HepG2 (cell line): ENCODE data around the gene ZNF384. TPM values are rescaled to one million over a fixed set of nuclear protein-coding genes. Genes with fewer than 3 reads are reported as not detected.
A peak's percentile ranks its signal among the peaks of the same experiment; 100 is the strongest.

ENCODE experiments used
- DR1 ChIP-seq: sonication (generic); formaldehyde crosslinking; IDR thresholded peaks from 2 replicates; pipeline ENCODE4 v1.8.0; 2021; ENCODE audit warnings: mild to moderate bottlenecking, missing genetic modification reagents, inconsistent platforms
- EP300 ChIP-seq, 3 experiments: sonication (generic) in 1 of 3; formaldehyde crosslinking in 1 of 3; IDR thresholded peaks; 2 replicates each; pipeline versions ENCODE4 v1.5.1 to v1.6.1; 2011 to 2020; ENCODE audit warnings: low read depth in 2 of 3, low read length in 2 of 3, borderline replicate concordance in 1 of 3, improper control_type of control experiment in 1 of 3, mild to moderate bottlenecking in 1 of 3, missing genetic modification reagents in 1 of 3, moderate library complexity in 1 of 3
- GATAD1 ChIP-seq: IDR thresholded peaks from 2 replicates; pipeline ENCODE4 v1.6.1; 2016; ENCODE audit warnings: missing genetic modification reagents, missing compliant biosample characterization
- HNRNPH1 ChIP-seq: fragments of 200-400 bp; formaldehyde crosslinking; optimal IDR thresholded peaks from 2 replicates; pipeline ENCODE3; 2017; ENCODE audit warnings: mild to moderate bottlenecking, low read depth, low read length
- MIER2 ChIP-seq: IDR thresholded peaks from 2 replicates; pipeline ENCODE4 v1.6.1; 2016; ENCODE audit warnings: missing biosample characterization, missing genetic modification reagents
- PPARG ChIP-seq: conservative IDR thresholded peaks from 2 replicates; pipeline ENCODE4 v1.6.1; 2016; ENCODE audit warnings: missing biosample characterization, missing genetic modification reagents
- RBAK ChIP-seq: sonication (generic); formaldehyde crosslinking; IDR thresholded peaks from 2 replicates; pipeline ENCODE4 v1.5.1; 2020; ENCODE audit warnings: mild to moderate bottlenecking, missing genetic modification reagents
- SYNCRIP ChIP-seq: fragments of 200-400 bp; formaldehyde crosslinking; IDR thresholded peaks from 2 replicates; pipeline ENCODE4 v1.6.1; 2018; ENCODE audit warnings: mild to moderate bottlenecking, low read depth, low read length; ENCODE audit not compliant: insufficient read depth
- TBP ChIP-seq: sonication (generic); formaldehyde crosslinking; IDR thresholded peaks from 2 replicates; pipeline ENCODE4 v1.5.0; 2020; ENCODE audit warnings: missing genetic modification reagents
- ZFP36L1 ChIP-seq: sonication (generic); formaldehyde crosslinking; IDR thresholded peaks from 2 replicates; pipeline ENCODE4 v1.8.0; 2022; ENCODE audit warnings: mild to moderate bottlenecking, missing genetic modification reagents, moderate library complexity
- ZFP37 ChIP-seq: sonication (generic); formaldehyde crosslinking; IDR thresholded peaks from 2 replicates; pipeline ENCODE4 v1.4.0; 2020; ENCODE audit warnings: missing genetic modification reagents, borderline replicate concordance
- ZKSCAN1 ChIP-seq: fragments of 150-350 bp; IDR thresholded peaks from 2 replicates; pipeline ENCODE4 v1.6.1; 2014; ENCODE audit warnings: low read length
- ZNF205 ChIP-seq: IDR thresholded peaks from 2 replicates; pipeline ENCODE4 v1.6.1; 2018; ENCODE audit warnings: missing biosample characterization, missing genetic modification reagents
- ZNF292 ChIP-seq: sonication (generic); formaldehyde crosslinking; IDR thresholded peaks from 2 replicates; pipeline ENCODE4 v1.8.1; 2022; ENCODE audit warnings: mild to moderate bottlenecking, low read depth, missing genetic modification reagents, borderline replicate concordance
- ZNF652 ChIP-seq: IDR thresholded peaks from 2 replicates; pipeline ENCODE4 v1.6.1; 2016; ENCODE audit warnings: low read depth, borderline replicate concordance
- ZNF710 ChIP-seq: sonication (generic); formaldehyde crosslinking; IDR thresholded peaks from 2 replicates; pipeline ENCODE4 v1.5.0; 2020; ENCODE audit warnings: mild to moderate bottlenecking, missing genetic modification reagents, borderline replicate concordance
- ZNF776 ChIP-seq: sonication (generic); formaldehyde crosslinking; IDR thresholded peaks from 2 replicates; pipeline ENCODE4 v1.4.0; 2020; ENCODE audit warnings: mild to moderate bottlenecking, missing genetic modification reagents
- ZSCAN21 ChIP-seq: sonication (generic); formaldehyde crosslinking; IDR thresholded peaks from 2 replicates; pipeline ENCODE4 v1.8.0; 2022; ENCODE audit warnings: mild to moderate bottlenecking, missing genetic modification reagents, moderate library complexity, borderline replicate concordance
- ZSCAN25 ChIP-seq: sonication (generic); formaldehyde crosslinking; IDR thresholded peaks from 2 replicates; pipeline ENCODE4 v1.8.0; 2022; ENCODE audit warnings: mild to moderate bottlenecking, missing genetic modification reagents
- polyA plus RNA-seq, 8 experiments: library from polyadenylated mRNA; depleted of rRNA in 3 of 8; stranded (reverse) in 7 of 8; unstranded in 1 of 8; fragments of >200 nt; fragmentation: Illumina TruSeq in 4 of 8; extraction: Trizol in 4 of 8; gene quantifications; 2 replicates each; pipeline versions ENCODE4 v1.2.1 to v1.2.3, GENCODE V29; 2011 to 2016; ENCODE audit warnings: low read depth in 4 of 8, missing spikeins in 1 of 8, mixed read lengths in 1 of 8; ENCODE audit not compliant: insufficient read depth in 1 of 8
- total RNA-seq, 5 experiments: library from RNA; depleted of rRNA; stranded (reverse); fragments of >200 nt; fragmentation: Illumina TruSeq; extraction: Trizol; gene quantifications; 2 replicates each; pipeline ENCODE4 v1.2.3, GENCODE V29; 2016; ENCODE audit warnings: low read depth in 1 of 5
- TF ChIP-seq, protein P1 (sequence below): sonication (generic); formaldehyde crosslinking; IDR thresholded peaks from 2 replicates; pipeline ENCODE4 v1.8.1; 2023; ENCODE audit warnings: mild to moderate bottlenecking, inconsistent platforms, moderate library complexity, missing genetic modification reagents, borderline replicate concordance
- TF ChIP-seq, protein P2 (sequence below): sonication (generic); formaldehyde crosslinking; conservative IDR thresholded peaks from 2 replicates; pipeline ENCODE4 v1.8.0; 2022; ENCODE audit warnings: missing genetic modification reagents
- TF ChIP-seq, protein P3 (sequence below): sonication (generic); formaldehyde crosslinking; IDR thresholded peaks from 2 replicates; pipeline ENCODE4 v1.4.0; 2020; ENCODE audit warnings: missing genetic modification reagents

The ZNF384 gene
- total and polyA plus RNA-seq, 2 of the 13 experiments (the other 11 are each of a cell fraction or from before 2014, with no cell fraction given) = 23.6 to 55.3 TPM

- TF ChIP-seq ZFP37 (CRISPR knock-in tag) (peak; percentile 43; the same call in 1 of the 2 replicates), SYNCRIP (no peak), HNRNPH1 (no peak), ZNF710 (CRISPR knock-in tag) (peak; percentile 82), ZSCAN25 (CRISPR knock-in tag) (peak; percentile 65; the same call in 1 of the 2 replicates), EP300 (IDR thresholded peaks at IDR 0.05; ENCODE audit: low read depth in 2 of 2, low read length in 2 of 2) (peak in 1 of 2 experiments; percentile 58; a peak in 1 of 4 replicates), EP300 (CRISPR knock-in tag; IDR thresholded peaks at IDR 0.05; ENCODE audit: borderline replicate concordance) (0 out of 2 replicates have a peak, but pooled peaks have one; percentile 25), MIER2 (CRISPR knock-in tag) (no peak), RBAK (no peak), TBP (CRISPR knock-in tag) (no peak), DR1 (CRISPR knock-in tag) (peak; percentile 93), ZSCAN21 (CRISPR knock-in tag) (peak; percentile 93; the same call in 1 of the 2 replicates), ZNF292 (CRISPR knock-in tag) (no peak), ZKSCAN1 (peak; percentile 63), ZNF776 (CRISPR knock-in tag) (peak; percentile 95), GATAD1 (CRISPR knock-in tag) (peak; percentile 94), ZNF205 (CRISPR knock-in tag) (peak; percentile 89), ZNF652 (CRISPR knock-in tag) (no peak), ZFP36L1 (0 out of 2 replicates have a peak, but pooled peaks have one; percentile 15), PPARG (CRISPR knock-in tag) (peak; percentile 64; the same call in 1 of the 2 replicates)
- TF ChIP-seq, protein P1, sequence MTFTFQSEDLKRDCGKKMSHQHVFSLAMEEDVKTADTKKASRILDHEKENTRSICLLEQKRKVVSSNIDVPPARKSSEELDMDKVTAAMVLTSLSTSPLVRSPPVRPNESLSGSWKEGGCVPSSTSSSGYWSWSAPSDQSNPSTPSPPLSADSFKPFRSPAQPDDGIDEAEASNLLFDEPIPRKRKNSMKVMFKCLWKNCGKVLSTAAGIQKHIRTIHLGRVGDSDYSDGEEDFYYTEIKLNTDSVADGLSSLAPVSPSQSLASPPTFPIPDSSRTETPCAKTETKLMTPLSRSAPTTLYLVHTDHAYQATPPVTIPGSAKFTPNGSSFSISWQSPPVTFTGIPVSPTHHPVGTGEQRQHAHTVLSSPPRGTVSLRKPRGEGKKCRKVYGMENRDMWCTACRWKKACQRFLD (CRISPR knock-in tag) = peak; percentile 75; the same call in 1 of the 2 replicates
- TF ChIP-seq, protein P2, sequence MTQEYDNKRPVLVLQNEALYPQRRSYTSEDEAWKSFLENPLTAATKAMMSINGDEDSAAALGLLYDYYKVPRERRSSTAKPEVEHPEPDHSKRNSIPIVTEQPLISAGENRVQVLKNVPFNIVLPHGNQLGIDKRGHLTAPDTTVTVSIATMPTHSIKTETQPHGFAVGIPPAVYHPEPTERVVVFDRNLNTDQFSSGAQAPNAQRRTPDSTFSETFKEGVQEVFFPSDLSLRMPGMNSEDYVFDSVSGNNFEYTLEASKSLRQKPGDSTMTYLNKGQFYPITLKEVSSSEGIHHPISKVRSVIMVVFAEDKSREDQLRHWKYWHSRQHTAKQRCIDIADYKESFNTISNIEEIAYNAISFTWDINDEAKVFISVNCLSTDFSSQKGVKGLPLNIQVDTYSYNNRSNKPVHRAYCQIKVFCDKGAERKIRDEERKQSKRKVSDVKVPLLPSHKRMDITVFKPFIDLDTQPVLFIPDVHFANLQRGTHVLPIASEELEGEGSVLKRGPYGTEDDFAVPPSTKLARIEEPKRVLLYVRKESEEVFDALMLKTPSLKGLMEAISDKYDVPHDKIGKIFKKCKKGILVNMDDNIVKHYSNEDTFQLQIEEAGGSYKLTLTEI (CRISPR knock-in tag) = no peak
- TF ChIP-seq, protein P3, sequence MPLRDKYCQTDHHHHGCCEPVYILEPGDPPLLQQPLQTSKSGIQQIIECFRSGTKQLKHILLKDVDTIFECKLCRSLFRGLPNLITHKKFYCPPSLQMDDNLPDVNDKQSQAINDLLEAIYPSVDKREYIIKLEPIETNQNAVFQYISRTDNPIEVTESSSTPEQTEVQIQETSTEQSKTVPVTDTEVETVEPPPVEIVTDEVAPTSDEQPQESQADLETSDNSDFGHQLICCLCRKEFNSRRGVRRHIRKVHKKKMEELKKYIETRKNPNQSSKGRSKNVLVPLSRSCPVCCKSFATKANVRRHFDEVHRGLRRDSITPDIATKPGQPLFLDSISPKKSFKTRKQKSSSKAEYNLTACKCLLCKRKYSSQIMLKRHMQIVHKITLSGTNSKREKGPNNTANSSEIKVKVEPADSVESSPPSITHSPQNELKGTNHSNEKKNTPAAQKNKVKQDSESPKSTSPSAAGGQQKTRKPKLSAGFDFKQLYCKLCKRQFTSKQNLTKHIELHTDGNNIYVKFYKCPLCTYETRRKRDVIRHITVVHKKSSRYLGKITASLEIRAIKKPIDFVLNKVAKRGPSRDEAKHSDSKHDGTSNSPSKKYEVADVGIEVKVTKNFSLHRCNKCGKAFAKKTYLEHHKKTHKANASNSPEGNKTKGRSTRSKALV (CRISPR knock-in tag) = 0 out of 2 replicates have a peak, but pooled peaks have one; percentile 60
These were observed 34.6 kb upstream of the ZNF384 start, which contains the start of gene COPS7A (continued) for GRCh38 chr12:6723607-6724408.
